Measurements from ENCODE around the gene CRB2. TPM values are rescaled to one million over a fixed set of nuclear protein-coding genes. Genes with fewer than 3 reads are reported as not detected.

Gene CRB2
- total RNA-seq, 1 donor from 2014 or later: not detected

DNA sequence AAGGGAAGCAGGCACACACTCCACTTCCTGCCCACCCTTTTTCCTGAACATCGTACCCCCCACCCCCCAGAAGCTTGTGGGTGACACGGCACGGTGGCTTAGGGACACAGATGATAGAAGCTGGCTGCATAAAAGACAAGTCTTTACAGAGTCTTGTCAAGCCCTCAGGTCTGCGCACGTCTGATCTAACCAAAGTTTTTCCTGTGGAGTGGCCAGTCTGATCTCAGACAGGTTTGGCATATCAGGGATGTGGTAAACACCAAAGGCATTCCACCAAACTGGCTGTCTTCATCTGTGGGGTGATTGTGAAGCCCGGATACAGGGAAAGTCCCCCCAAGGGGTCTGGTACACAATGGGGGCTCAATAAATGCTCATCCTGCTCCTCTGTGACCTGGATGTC, 50.0 kb downstream of the CRB2 start:
- Mint-ChIP-seq H3K4me1 (ENCODE audit: low read depth) (no peaks in the 10 kb centered on the region), H3K36me3 (ENCODE audit: low read depth) (no peaks in the 10 kb centered on the region), H3K9me3 (no peaks in the 10 kb centered on the region), H3K27ac (no peak overlapping the region), H3K4me3 (ENCODE audit: low read depth) (no peak overlapping the region), H3K27me3 (ENCODE audit: low read depth) (no peaks in the 10 kb centered on the region)
- DNase-seq (ENCODE audit: low spot score): no peak
- intact Hi-C loops (cut with micrococcal nuclease): no loop called here

DNA sequence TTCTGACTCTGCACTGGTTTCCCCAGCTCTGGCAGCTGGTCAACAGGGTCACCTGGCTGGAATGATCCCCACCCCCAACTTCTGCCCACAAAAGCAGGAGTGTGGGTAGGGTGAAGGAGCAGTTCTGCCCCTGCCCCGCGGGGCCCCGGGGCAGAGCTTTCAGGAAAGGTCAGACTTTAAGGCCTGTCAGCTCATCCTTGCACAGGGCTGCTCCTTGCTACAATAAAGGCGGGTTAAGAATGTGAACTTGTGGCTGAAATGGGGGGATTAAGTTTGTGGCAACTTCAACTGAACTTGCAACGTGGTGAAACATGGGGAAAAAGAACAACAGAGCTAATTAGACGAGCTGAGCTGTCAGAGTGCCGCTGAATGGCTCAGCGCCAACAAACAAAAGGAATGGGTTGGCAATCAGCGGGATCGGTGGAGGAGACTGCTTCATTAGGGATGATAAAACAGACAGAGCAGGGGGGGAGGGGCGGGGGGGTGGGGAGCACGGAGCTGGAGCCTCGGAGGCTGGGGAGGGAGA, 50.8 kb downstream of the CRB2 start:
- H3K9me3 Mint-ChIP-seq: no peaks in the 10 kb centered on the region
- intact Hi-C loops (cut with micrococcal nuclease): no loop called here
- H3K27me3 Mint-ChIP-seq (ENCODE audit: low read depth): no peaks in the 10 kb centered on the region
- no peak for DNase-seq (ENCODE audit: low spot score)
- no peak overlapping the region for H3K27ac Mint-ChIP-seq
- no peaks in the 10 kb centered on the region for H3K36me3 Mint-ChIP-seq (ENCODE audit: low read depth)
- H3K4me3 Mint-ChIP-seq (ENCODE audit: low read depth): no peak overlapping the region
- H3K4me1 Mint-ChIP-seq (ENCODE audit: low read depth): no peaks in the 10 kb centered on the region

DNA sequence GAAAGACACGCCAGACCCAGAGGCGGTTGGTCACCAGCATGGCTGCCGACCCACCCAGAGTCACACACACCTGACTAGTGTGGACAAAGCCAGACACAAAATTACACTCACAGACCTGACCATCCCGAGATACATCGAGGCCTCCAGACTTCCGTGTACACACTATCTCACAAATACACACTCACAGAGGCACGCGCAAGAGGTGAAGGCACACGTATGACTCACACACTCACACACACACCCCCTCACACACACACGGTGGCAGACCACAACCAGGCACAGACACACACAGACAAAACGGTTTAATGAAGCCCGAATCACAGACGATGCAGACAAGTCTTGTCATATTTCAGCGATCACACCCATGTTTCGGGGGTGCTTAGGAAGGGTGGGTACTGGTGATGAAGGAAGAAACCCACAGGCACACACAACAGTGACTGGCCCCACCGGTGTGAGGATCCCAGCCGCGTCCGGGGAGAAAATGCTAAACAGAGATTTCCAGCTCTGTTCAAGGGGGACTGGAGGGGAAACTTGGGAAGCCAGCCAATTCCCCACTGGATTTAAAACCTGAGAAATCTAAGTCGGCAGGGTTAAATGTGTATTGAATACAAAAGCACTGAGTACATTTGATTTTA, 51.3 kb downstream of the CRB2 start:
- intact Hi-C loops (cut with micrococcal nuclease): no loop called here

DNA sequence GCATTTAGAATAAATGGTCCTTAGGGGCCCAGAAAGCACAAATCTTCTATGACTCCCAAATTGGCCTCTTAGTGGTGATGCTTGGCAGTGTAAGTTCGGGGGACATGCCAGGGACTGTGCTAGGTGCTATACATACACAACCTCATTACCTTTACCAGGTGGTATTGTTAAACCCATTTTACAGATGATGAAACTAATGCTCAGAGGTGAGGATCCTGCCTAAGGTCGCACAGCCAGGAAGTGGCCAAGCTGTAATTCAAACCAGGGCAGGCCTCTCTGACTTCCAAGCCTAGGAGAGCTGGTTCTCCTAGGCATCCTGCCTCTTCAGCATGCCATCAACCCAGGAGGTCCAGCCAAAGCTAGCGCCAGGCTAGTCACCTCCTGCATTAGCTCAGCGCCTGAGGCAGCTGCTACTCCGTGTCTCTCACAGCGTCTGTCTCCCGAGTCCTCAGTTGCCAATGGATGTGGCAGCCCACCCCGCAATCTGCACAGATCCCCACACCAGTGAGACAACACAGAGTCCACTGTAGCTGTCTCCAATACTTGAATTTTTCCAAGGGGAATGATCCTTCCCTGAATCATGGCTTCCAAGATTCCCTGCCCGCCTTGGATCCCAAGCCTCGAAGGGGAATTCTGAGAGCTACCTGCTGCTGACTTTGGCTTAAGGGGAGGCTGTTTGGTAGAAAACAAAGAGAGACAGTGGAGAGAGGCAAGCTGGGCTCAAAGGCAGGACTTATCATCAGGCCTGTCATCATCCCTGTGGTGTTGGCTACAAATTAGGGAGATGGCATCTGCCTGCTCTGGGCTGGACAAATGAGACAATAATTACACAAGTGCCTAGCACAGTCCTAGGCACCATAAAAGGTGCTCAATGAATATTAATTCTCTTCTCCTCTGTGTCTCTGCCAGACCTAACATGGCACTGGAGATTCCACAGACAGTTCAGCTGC, 52.6 kb downstream of the CRB2 start:
- H3K27ac Mint-ChIP-seq: no peak overlapping the region
- H3K4me3 Mint-ChIP-seq (ENCODE audit: low read depth): no peak overlapping the region
- H3K9me3 Mint-ChIP-seq: no peaks in the 10 kb centered on the region
- H3K36me3 Mint-ChIP-seq (ENCODE audit: low read depth): no peaks in the 10 kb centered on the region
- intact Hi-C loops (cut with micrococcal nuclease): no loop called here
- DNase-seq (ENCODE audit: low spot score): no peak
- H3K27me3 Mint-ChIP-seq (ENCODE audit: low read depth): no peaks in the 10 kb centered on the region
- no peaks in the 10 kb centered on the region for H3K4me1 Mint-ChIP-seq (ENCODE audit: low read depth)

More for the DNA sequence above, 51.3 kb downstream of the CRB2 start:
- no peak overlapping the region for H3K4me3 Mint-ChIP-seq (ENCODE audit: low read depth)
- H3K27me3 Mint-ChIP-seq (ENCODE audit: low read depth): no peaks in the 10 kb centered on the region
- no peaks in the 10 kb centered on the region for H3K36me3 Mint-ChIP-seq (ENCODE audit: low read depth)
- no peak overlapping the region for H3K27ac Mint-ChIP-seq
- H3K9me3 Mint-ChIP-seq: no peaks in the 10 kb centered on the region
- no peak for DNase-seq (ENCODE audit: low spot score)
- no peaks in the 10 kb centered on the region for H3K4me1 Mint-ChIP-seq (ENCODE audit: low read depth)

DNA sequence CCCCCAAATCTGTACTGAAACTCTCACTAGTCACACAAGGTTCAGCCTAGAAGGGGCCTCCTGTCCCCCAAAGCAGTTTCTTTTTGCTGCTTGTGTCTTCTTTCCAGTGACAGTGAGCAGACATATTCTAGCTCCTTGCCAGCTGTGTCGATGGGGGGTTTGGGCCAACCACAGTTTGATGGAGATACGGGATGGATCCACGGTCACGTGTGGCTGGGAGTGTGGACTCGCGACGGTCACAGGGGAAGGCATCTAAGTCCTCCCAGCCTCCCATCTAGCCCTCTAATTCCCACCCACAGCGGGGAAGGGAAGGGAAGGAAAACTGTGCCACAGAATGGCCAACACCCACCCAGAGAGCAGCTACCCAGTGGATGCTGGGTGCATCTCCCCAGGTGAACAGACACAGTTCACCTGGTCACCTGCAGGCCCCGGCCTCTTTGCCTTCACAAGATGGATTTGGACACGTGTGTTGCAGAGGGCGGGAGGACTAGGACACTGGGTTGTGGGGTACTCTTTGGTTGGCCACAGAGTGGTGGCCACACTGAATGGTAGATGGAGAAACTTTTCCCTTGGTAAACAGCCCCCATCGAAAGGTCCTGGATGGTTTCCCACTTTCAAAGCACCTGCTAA, 54.4 kb downstream of the CRB2 start:
- intact Hi-C loops (cut with micrococcal nuclease): no loop called here
- DNase-seq (ENCODE audit: low spot score): no peak
- Mint-ChIP-seq H3K27ac (no peak overlapping the region), H3K36me3 (ENCODE audit: low read depth) (no peaks in the 10 kb centered on the region), H3K4me1 (ENCODE audit: low read depth) (no peaks in the 10 kb centered on the region), H3K4me3 (ENCODE audit: low read depth) (no peak overlapping the region), H3K27me3 (ENCODE audit: low read depth) (no peaks in the 10 kb centered on the region), H3K9me3 (no peaks in the 10 kb centered on the region)

DNA sequence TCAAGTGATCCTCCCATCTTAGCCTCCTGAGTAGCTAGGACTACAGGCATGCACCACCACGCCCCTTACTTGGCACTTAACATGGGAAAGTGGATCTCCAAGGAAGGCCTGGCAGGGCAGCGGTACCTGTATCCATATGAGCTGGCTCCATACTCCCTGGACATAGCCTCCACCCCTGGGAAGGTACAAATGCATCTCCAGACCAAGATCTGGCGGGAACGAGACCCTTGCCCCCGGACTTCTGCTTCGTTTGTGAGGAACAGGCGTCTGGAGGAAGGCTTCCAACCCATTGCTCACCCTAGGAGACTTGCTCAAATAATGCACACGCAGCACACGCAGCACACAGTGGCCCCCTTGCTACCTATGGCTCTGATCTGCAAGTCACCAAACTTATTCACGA, 55.2 kb downstream of the CRB2 start:
- intact Hi-C loops (cut with micrococcal nuclease): no loop called here
- no peak overlapping the region for H3K4me3 Mint-ChIP-seq (ENCODE audit: low read depth)
- H3K9me3 Mint-ChIP-seq: no peaks in the 10 kb centered on the region
- H3K36me3 Mint-ChIP-seq (ENCODE audit: low read depth): no peaks in the 10 kb centered on the region
- no peak overlapping the region for H3K27ac Mint-ChIP-seq
- H3K4me1 Mint-ChIP-seq (ENCODE audit: low read depth): no peaks in the 10 kb centered on the region
- DNase-seq (ENCODE audit: low spot score): no peak
- H3K27me3 Mint-ChIP-seq (ENCODE audit: low read depth): no peaks in the 10 kb centered on the region

DNA sequence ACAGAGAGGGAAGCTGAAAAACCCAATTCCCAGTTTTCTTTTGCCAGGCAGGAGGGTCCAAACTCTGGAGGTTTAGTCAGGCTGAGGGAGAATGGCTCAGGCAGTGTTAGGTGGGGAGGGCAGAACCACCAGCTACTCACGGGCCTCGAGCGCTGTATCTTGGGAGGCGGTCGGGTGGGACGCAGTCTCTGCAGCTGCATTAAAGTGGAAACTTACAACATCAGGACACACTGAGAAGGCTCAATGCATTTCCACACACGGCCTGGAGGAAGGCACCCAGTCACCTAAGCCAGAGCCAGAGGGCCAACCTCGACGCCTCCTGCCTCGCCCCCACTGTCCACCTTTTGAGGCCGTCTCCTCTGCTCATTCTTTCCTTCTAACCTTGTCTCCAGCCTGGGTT, 55.6 kb downstream of the CRB2 start:
- intact Hi-C loops (cut with micrococcal nuclease): no loop called here
- no peak overlapping the region for H3K4me3 Mint-ChIP-seq (ENCODE audit: low read depth)
- H3K27ac Mint-ChIP-seq: no peak overlapping the region
- no peaks in the 10 kb centered on the region for H3K4me1 Mint-ChIP-seq (ENCODE audit: low read depth)
- no peaks in the 10 kb centered on the region for H3K36me3 Mint-ChIP-seq (ENCODE audit: low read depth)
- no peak for DNase-seq (ENCODE audit: low spot score)
- H3K9me3 Mint-ChIP-seq: no peaks in the 10 kb centered on the region
- no peaks in the 10 kb centered on the region for H3K27me3 Mint-ChIP-seq (ENCODE audit: low read depth)

DNA sequence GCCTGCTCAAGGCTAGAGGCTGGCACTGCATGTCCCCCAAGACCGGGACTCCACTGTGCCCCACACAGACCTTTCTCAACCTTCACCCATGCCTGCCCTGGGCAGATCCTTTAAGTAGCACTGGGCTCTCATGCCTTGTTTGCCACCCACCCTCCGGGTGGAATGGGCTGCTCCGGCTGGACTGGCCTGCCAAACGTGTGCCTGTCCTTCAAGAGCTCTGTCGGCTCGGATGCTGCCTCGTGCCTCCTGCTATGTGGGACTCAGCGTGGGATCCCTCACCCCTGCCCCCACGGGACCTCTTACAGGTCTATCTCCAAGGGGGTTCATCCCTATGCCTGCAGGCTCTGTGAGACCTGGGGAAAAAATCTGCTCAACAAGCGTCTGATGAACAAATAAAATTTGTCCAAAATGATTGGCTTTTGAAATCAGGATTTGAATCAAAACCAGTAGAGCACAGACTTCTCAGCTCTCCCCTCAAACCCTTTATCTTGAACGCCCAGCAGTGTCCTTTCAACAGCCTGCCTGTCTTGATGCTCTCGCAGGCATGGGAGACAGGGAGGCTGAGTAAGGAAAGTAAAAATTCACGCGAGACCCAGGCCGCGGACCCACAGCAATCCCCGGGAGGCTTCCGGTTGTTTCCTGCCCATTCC, 56.3 kb downstream of the CRB2 start:
- DNase-seq (ENCODE audit: low spot score): no peak
- Mint-ChIP-seq H3K36me3 (ENCODE audit: low read depth) (no peaks in the 10 kb centered on the region), H3K9me3 (no peaks in the 10 kb centered on the region), H3K4me3 (ENCODE audit: low read depth) (no peak overlapping the region), H3K27me3 (ENCODE audit: low read depth) (no peaks in the 10 kb centered on the region), H3K27ac (no peak overlapping the region), H3K4me1 (ENCODE audit: low read depth) (no peaks in the 10 kb centered on the region)
- intact Hi-C loops (cut with micrococcal nuclease): no loop called here

DNA sequence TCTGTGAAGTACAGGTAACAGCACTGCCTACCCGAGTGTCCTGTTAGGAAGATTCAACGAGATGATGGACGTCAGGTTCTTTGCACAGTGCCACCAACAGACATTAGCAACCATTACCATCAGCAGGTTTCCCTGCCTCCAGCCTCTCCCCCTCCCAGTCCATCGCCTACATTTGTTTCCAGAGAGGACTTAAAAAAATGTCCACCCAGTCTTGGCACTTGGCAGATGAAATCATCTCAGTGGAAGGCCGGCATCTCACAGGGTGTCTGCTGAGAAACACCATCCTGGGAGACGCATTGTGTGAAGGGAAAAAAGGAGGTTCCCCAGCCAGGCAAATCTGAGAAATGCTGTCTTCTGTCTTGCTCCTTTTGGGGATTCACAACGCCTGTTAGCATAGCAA, 58.2 kb downstream of the CRB2 start:
- Mint-ChIP-seq H3K4me1 (ENCODE audit: low read depth) (no peaks in the 10 kb centered on the region), H3K36me3 (ENCODE audit: low read depth) (no peaks in the 10 kb centered on the region), H3K27me3 (ENCODE audit: low read depth) (no peaks in the 10 kb centered on the region), H3K4me3 (ENCODE audit: low read depth) (no peak overlapping the region), H3K27ac (no peak overlapping the region), H3K9me3 (no peaks in the 10 kb centered on the region)
- intact Hi-C loops (cut with micrococcal nuclease): no loop called here
- no peak for DNase-seq (ENCODE audit: low spot score)

DNA sequence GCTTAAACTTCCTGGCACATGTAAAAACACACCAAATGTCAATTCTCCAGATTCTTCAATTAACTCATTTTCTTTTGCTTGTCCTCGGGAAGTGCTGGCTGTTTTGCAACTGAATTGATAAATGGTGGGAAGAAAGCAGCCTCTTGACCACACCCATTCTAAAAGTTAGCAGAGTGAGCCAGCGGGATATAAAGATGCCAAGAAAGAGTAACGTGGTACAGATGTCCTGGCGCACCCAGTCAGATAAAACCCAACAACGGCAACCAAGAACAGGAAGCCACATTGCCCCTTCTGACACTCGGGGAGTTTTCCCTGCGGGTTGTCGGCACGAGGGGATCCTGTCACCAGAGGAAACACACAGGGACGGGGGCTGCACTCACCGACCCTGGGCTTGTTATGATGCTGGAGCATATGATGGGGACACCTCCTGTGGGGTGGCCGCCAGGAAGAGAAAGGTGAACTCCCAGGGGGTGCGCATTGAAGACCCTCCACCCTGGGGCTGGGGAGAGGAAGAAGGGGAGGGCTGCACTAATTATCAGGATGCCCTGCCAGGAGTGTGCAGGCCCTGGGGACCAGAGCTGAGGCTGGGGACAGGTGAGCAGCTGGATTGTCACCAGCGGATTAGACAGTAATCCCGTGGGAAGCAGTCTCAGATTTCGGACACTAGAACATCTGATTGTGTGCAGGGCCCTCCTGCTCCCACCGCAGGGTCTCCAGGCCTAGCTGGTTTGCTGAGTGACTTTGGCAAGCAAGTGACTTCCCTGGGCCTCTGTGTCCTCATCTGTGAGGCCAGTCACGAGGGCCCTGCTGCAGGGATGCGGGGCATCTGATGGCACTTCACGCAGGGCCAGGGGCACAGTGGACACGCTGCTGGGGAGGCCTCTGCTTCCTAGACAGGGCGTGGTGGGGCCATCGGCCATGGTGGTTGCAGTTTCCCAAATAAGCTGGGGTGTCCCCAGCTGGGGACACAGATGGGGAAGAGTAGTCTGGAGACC, 59.2 kb downstream of the CRB2 start:
- Mint-ChIP-seq H3K4me3 (ENCODE audit: low read depth) (no peak overlapping the region), H3K36me3 (ENCODE audit: low read depth) (no peaks in the 10 kb centered on the region), H3K27me3 (ENCODE audit: low read depth) (no peaks in the 10 kb centered on the region), H3K4me1 (ENCODE audit: low read depth) (no peaks in the 10 kb centered on the region), H3K27ac (no peak overlapping the region), H3K9me3 (no peaks in the 10 kb centered on the region)
- intact Hi-C loops (cut with micrococcal nuclease): no loop called here
- DNase-seq (ENCODE audit: low spot score): no peak

DNA sequence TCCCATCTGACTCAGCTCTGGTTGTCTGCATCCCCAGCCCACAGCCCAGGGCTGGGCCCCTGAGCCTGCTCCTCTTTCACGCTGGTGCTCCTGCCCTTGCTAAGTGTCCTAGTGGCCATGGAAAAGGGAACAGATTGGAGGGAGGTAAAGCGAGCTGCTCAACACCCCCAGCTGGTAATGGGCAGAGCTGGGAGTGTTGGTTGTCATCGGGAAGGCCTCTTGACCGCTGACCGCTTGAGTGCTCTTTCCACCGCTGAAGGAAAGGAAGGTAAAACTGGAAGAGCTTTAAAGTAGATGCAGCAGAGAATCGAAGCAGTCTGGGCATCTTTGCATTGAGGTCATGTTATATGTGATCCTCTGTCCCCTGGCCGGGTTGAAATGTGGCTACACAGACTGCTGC, 60.2 kb downstream of the CRB2 start:
- no peaks in the 10 kb centered on the region for H3K9me3 Mint-ChIP-seq
- H3K4me3 Mint-ChIP-seq (ENCODE audit: low read depth): no peak overlapping the region
- no peaks in the 10 kb centered on the region for H3K27me3 Mint-ChIP-seq (ENCODE audit: low read depth)
- H3K4me1 Mint-ChIP-seq (ENCODE audit: low read depth): no peaks in the 10 kb centered on the region
- DNase-seq (ENCODE audit: low spot score): no peak
- H3K36me3 Mint-ChIP-seq (ENCODE audit: low read depth): no peaks in the 10 kb centered on the region
- H3K27ac Mint-ChIP-seq: no peak overlapping the region
- intact Hi-C loops (cut with micrococcal nuclease): no loop called here
